Right lobe of liver (tissue), 6 donors: ENCODE results near the gene CCKAR. TPM values are rescaled to one million over a fixed set of nuclear protein-coding genes. Genes with fewer than 3 reads are reported as not detected.
A peak's percentile ranks its signal among the peaks of the same experiment; 100 is the strongest.

ENCODE experiments used
- ATAC-seq, 4 donors: fragments of 200-7000 bp; cut with Tn5 transposase; one replicate each; pipeline ENCODE4 v1.9.1; 2020; ENCODE audit warnings: mild to moderate bottlenecking in 4 of 4, moderate library complexity in 4 of 4
- DNase-seq, 3 donors: peaks; one replicate each; pipeline ENCODE4 v3.0.0-alpha.2; 2020
- H3K27ac ChIP-seq, 3 donors: fragments of 200-600 bp; one replicate each; pipeline ENCODE4 v1.8.0; 2022
- H3K27me3 ChIP-seq, 2 donors: fragments of 200-600 bp; one replicate each; pipeline ENCODE4 v1.8.0; 2022
- H3K36me3 ChIP-seq, 4 donors: fragments of 200-600 bp; sonication (generic) in 1 of 4; one replicate each; pipeline versions ENCODE4 v1.5.1 to v1.8.0; 2017 to 2022; ENCODE audit warnings: control low read depth in 1 of 4
- H3K4me1 ChIP-seq, 4 donors: fragments of 200-600 bp; sonication (generic) in 1 of 4; one replicate each; pipeline versions ENCODE4 v1.5.1 to v1.8.0; 2017 to 2022; ENCODE audit warnings: control low read depth in 1 of 4
- H3K4me3 ChIP-seq, 3 donors: fragments of 200-600 bp; one replicate each; pipeline ENCODE4 v1.8.0; 2022
- H3K9me3 ChIP-seq, 4 donors: fragments of 200-600 bp; sonication (generic) in 1 of 4; one replicate each; pipeline versions ENCODE4 v1.5.1 to v1.8.0; 2017 to 2022; ENCODE audit warnings: control low read depth in 1 of 4
- POLR2A ChIP-seq: fragments of 450-650 bp; IDR thresholded peaks from one replicate; pipeline ENCODE4 v1.6.1; 2017; ENCODE audit warnings: antibody characterized with exemption, mild to moderate bottlenecking
- WGBS: methylation state at CpG from one replicate; pipeline ENCODE4 v1.1.6; 2018; ENCODE audit warnings: low coverage, low lambda C conversion rate; ENCODE audit not compliant: insufficient coverage; ENCODE audit errors: missing lambda C conversion rate; 5-methylcytosine and 5-hydroxymethylcytosine counted together
- intact Hi-C, 2 donors: fragments of 100-400 bp; cut with DNase I; formaldehyde crosslinking; loops; one replicate each; pipeline versions ENCODE4 v1.11.2 to v1.14.1; 2022
- total RNA-seq, 6 experiments: library from RNA; depleted of rRNA in 2 of 6; stranded (reverse); fragments of >200 nt in 2 of 6; fragmentation: NEBNext Ultra II Directional in 3 of 6; extraction: Animal tissue kit (Norgen Biotek cat#: 25700) in 3 of 6; gene quantifications; one replicate each; pipeline versions ENCODE4 v1.1.0 to v1.2.4, GENCODE V29; 2016 to 2023
- TF ChIP-seq, protein P1 (sequence below), 4 donors: fragments of 200-600 bp in 3 of 4; fragments of 450-650 bp in 1 of 4; IDR thresholded peaks; one replicate each; pipeline versions ENCODE4 v1.5.1 to v1.8.0; 2016 to 2022; ENCODE audit warnings: antibody characterized with exemption in 4 of 4, mild to moderate bottlenecking in 2 of 4
- donor health status: DM: no; HTN: yes; CAD: no.
- donor health status: DM: no; HTN: no; CAD: no.
- donor health status: DM: no; HTN: no; CAD: no.
- donor health status: DM: no; HTN: yes; CAD: no.
- donor health status: DM: no; HTN: yes; CAD: no.

The CCKAR gene
- total RNA-seq, 6 experiments from 2014 or later: not detected

DNA sequence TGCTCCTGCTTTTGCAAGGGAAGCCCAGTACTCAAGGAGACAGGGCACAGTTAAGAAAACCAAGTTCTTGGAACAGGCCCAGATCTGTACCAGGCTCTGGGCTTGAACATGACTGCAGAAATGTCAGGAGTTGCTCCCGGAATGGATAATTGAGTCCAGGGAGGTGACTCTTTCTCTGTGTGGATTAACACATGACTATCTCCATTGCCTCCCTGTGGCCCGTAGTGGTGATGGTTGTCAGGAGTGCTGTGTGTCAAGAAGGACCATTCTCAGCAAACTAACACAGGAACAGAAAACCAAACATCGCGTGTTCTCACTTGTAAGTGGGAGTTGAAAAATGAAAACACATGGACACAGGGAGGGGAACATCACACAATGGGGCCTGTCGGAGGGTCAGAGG, 39.9 kb downstream of the CCKAR start:
- ATAC-seq (no peak), DNase-seq (no peak)
- Histone ChIP-seq H3K4me1 (no peaks in the 10 kb centered on the region), H3K36me3 (no peaks in the 10 kb centered on the region), H3K4me3 (no peak overlapping the region), H3K9me3 (no peaks in the 10 kb centered on the region), H3K27me3 (no peaks in the 10 kb centered on the region), H3K27ac (no peak overlapping the region)
- no peak for TF ChIP-seq POLR2A
- TF ChIP-seq, protein P1, sequence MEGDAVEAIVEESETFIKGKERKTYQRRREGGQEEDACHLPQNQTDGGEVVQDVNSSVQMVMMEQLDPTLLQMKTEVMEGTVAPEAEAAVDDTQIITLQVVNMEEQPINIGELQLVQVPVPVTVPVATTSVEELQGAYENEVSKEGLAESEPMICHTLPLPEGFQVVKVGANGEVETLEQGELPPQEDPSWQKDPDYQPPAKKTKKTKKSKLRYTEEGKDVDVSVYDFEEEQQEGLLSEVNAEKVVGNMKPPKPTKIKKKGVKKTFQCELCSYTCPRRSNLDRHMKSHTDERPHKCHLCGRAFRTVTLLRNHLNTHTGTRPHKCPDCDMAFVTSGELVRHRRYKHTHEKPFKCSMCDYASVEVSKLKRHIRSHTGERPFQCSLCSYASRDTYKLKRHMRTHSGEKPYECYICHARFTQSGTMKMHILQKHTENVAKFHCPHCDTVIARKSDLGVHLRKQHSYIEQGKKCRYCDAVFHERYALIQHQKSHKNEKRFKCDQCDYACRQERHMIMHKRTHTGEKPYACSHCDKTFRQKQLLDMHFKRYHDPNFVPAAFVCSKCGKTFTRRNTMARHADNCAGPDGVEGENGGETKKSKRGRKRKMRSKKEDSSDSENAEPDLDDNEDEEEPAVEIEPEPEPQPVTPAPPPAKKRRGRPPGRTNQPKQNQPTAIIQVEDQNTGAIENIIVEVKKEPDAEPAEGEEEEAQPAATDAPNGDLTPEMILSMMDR (IDR thresholded peaks at IDR 0.05): no peak
- intact Hi-C loops: no loop called here
- WGBS: 80% methylated on average over 5 of the region's 5 CpGs

DNA sequence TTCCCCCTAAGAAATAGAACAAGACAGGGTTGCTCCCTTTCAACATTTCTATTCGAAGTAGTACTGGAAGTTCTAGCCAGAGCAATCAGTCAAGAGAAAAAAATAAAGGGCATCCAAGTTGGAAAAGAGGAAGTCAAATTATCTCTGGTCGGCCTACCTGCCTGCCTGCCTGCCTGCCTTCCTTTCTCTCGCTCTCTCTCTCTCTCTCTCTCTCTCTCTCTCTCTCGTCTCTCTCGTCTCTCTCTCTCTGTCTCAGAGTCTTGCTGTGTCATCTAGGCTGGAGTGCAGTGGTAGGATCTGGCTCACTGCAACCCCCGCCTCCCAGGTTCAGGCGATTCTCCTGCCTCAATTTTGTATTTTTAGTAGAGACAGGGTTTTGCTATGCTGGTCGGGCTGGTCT, 42.9 kb downstream of the CCKAR start:
- intact Hi-C loops: no loop called here
- H3K27ac ChIP-seq: no peak overlapping the region
- no peak overlapping the region for H3K4me3 ChIP-seq
- no peaks in the 10 kb centered on the region for H3K9me3 ChIP-seq
- H3K4me1 ChIP-seq: no peaks in the 10 kb centered on the region
- ATAC-seq: no peak
- WGBS: 62% methylated on average over 8 of the region's 8 CpGs
- TF ChIP-seq, protein P1 (IDR thresholded peaks at IDR 0.05): no peak
- TF ChIP-seq POLR2A: no peak
- H3K27me3 ChIP-seq: no peaks in the 10 kb centered on the region
- no peak for DNase-seq
- H3K36me3 ChIP-seq: no peaks in the 10 kb centered on the region

DNA sequence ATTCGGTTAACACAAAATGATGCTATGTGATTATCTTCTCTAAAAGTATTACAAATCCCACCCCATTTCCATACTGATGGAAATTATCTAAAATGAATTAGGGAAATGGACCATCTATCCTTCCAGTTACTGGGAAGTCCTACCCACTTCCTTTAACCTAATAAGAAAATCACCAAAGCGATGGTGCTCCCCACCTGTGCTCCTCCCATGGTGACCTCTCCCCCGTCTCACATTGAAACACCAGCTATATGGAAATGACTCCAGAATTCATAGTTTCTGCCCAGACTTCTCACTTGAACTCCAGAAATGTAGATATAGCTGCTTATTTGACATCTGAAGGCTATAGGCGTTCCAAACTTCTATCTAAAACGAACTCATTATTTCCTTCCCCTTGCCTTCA, 48.5 kb downstream of the CCKAR start:
- ATAC-seq (no peak), DNase-seq (no peak)
- no peaks in the 10 kb centered on the region for H3K36me3 ChIP-seq
- 90% methylated on average over 5 of the region's 5 CpGs for WGBS
- no peaks in the 10 kb centered on the region for H3K27me3 ChIP-seq
- intact Hi-C loops: no loop called here
- H3K4me1 ChIP-seq: no peaks in the 10 kb centered on the region
- no peak overlapping the region for H3K27ac ChIP-seq
- no peak overlapping the region for H3K4me3 ChIP-seq
- no peak for TF ChIP-seq POLR2A
- TF ChIP-seq, protein P1 (IDR thresholded peaks at IDR 0.05): no peak
- H3K9me3 ChIP-seq: no peaks in the 10 kb centered on the region

DNA sequence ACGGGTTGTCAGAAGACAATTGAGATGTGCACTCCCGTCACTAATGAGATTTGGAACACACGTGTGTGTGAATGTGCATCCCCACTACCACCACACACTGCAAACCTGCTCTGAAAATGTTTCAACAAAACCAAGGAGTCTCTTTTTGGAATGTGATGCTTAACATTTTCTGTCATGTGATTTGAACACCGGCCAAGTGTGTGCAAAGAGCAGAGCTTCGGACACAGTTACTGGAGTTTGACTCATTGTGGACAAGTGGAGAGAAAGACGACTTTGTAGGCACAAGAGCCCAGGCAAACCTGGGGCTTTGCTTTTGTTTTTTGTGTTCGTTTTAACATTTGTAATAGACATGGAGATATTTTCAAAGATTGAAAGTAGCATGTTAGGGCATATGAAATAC, 49.2 kb downstream of the CCKAR start:
- Histone ChIP-seq H3K9me3 (no peaks in the 10 kb centered on the region), H3K4me1 (no peaks in the 10 kb centered on the region), H3K4me3 (no peak overlapping the region), H3K27ac (no peak overlapping the region), H3K36me3 (no peaks in the 10 kb centered on the region), H3K27me3 (no peaks in the 10 kb centered on the region)
- TF ChIP-seq, protein P1 (IDR thresholded peaks at IDR 0.05): no peak
- no peak for TF ChIP-seq POLR2A
- whole genome bisulfite sequencing: 49% methylated on average over 5 of the region's 7 CpGs
- ATAC-seq (peak in 1 of 4 donors; percentile 33), DNase-seq (no peak)
- intact Hi-C loops: no loop called here

DNA sequence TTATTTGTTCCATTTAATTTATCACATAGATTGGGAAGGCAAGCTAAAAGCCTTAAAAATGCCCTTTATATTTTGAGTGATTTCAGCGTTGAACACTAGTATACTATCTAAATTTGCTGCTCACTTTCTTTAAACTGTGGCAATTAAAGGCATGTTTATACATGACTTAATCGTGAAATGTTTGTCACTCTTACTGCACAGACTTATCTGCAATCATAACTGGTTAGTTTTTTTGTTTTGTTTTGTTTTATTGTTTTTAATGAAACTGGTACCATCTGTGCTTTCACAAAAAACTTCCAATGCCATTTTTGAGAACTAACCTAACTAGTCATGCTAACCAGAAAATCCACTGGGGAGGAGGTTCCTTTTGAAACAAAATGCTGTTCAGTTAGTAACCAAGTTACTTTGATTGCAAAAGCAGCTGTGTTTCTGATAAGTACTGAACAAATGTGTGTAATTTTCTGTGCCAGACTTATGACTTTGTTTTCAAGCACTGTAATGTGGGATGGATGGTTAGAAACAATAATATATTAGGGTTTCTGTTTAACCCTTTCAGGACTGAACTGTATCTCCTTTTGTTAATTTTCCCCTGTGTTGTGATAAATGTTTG, 56.1 kb downstream of the CCKAR start:
- Histone ChIP-seq H3K27ac (no peak overlapping the region), H3K36me3 (peaks cover 0 to 7% (median 0%) of the 10 kb centered on the region in 4 donors), H3K4me3 (no peak overlapping the region), H3K9me3 (no peaks in the 10 kb centered on the region), H3K4me1 (no peaks in the 10 kb centered on the region), H3K27me3 (no peaks in the 10 kb centered on the region)
- DNase-seq (no peak), ATAC-seq (no peak)
- 78% methylated on average over 2 of the region's 2 CpGs for WGBS
- TF ChIP-seq POLR2A: no peak
- TF ChIP-seq, protein P1 (IDR thresholded peaks at IDR 0.05): no peak
- intact Hi-C loops: no loop called here
